HTERT RPE-1 (cell line): ENCODE data around the gene ZNF652.

Experiments used
- in situ Hi-C: fragments of 300-500 bp; cut with MboI; formaldehyde crosslinking; loops from 4 replicates; pipeline ENCODE4 v1.14.3; 2020; ENCODE audit warnings: low sequenced_read_pairs

Gene ZNF652

DNA sequence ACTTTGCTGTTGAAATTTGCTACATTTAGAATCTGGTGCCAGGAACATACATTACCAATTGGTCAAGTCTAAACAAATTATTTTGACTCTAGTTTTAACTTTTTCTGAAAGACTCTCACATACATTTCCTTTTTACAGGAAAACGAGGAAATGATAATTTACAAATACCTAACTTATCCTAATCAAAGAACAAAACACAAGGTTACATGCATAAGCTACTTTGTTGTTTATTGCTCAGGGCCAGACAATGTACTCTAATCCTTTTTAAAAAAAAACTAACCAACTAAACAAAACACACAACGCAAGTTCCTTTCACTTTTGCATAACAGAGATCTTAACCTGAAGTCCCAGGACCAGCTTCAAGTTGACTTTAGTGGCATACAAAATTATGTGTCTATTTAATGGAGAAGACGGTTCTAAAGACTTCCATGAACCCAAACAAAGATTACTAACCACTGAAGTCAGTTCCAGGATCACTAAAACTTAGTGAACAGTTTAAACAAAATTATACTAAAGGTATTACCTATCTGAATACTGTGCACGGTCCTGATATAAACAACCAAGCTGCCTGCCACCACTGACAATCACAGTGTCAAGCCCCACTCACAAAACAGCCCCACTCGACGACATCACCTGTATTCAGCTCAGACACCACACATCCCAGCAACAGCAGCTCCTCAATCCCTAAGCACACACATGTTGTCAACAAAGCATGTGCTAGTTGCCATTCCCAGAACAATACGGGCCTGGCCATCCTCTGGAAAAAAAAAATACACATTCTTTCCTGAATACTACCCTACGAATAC is 1.9 kb downstream of the ZNF652 start:
- in situ Hi-C loops: no loop called here

- in situ Hi-C loops: no loop called here
These were observed 3.3 kb downstream of the ZNF652 start for GRCh38 chr17:49358641-49359247.

DNA sequence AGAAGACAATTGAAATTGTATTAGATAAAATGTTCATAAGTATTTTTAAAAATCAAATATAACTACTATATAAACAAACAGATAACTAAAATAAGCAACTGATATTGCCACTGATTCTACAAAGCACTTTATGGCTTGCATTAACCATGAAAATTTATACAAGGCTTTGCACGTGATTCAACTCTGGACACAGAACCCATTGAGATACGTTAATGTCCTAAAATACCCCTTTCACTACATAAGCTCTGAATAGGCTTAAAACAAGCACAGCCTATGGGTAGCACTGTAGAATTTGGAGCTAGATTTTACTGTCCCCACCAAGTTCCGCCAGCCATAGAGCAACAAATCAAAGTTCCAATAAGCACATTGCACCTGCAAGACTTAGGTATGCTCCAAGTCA is 4.5 kb downstream of the ZNF652 start:
- in situ Hi-C loops: no loop called here

DNA sequence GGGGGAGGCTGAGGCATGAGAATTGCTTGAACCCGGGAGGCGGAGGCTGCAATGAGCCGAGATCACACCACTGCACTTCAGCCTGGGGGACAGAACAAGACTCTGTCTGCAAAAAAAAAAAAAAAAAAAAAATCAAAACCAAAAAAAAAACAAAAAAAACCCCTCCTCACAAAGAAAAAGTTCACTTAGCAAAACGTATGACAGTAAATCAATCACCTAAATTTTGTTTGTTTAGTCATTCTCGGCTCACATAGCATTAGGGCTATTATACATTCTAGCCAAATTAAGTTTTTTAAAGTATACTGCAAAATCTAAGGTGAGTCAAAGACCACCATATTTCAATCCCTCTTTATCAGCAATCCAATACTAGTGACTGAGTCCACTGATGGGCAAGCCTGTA is 5.7 kb downstream of the ZNF652 start:
- in situ Hi-C loops: no loop called here

DNA sequence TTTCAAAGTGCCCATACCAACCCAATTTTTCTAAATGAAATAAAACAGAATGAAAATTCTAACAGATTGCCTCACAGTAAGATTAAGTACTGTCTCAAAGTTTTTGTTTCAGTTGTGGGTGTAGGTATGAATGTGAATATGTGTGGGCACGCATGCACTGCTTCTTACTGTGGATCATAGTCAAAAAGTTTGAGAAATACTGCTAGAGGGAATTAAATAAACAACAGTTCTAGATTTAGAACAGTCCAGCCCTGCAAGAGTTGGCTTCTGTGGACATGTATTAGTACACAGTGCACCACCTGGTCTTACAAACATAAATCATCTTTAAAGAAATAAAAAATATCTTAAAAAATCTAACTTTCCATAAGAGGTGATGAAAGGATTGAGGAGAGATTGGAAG is 8.4 kb downstream of the ZNF652 start:
- in situ Hi-C loops: no loop called here

- in situ Hi-C loops: no loop called here
These were observed 9.4 kb downstream of the ZNF652 start for GRCh38 chr17:49352587-49353154.

GRCh38 chr17:49351572-49352140 is 10.4 kb downstream of the ZNF652 start:
- in situ Hi-C loops: no loop called here

GRCh38 chr17:49349541-49349940 is 12.5 kb downstream of the ZNF652 start:
- in situ Hi-C loops: no loop called here

GRCh38 chr17:49344914-49345313 is 17.1 kb downstream of the ZNF652 start:
- in situ Hi-C loops: no loop called here

DNA sequence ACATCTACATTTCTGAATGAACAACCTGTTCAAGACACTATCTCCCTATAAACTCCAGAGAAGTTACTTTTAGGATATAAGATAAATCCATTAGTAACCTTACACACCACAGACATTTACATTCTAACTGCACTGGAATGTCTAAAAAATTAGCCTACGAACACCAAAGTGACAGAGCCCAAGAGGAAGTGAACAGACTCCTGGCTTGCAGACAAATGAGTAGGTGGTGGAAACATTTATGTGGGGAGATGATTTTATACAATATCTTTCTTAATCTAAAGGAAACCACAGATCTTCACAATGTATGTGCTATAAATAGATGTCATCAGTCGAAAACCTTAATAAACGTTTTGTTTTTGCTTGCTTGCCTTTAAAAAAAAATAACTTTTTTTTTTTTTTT is 18.8 kb downstream of the ZNF652 start:
- in situ Hi-C loops: no loop called here

- in situ Hi-C loops: no loop called here
These were observed 19.5 kb downstream of the ZNF652 start for GRCh38 chr17:49342575-49342936.

DNA sequence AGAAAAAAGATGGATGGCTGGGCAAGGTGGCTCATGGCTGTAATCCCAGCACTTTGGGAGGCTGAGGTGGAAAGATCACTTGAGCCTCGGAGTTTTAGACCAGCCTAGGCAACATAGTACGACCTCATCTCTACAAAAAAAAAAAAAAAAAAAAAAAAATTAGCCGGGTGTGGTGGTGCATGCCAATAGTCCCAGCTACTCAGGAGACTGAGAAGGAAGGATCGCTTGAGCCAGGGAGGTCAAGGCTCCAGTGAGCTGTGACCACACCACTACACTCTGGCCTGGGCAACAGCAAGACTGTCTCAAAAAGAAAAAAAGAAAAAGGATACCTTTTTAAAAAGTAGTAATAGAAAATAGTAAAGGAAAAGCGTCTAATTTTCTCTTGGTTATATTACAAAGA is 20.7 kb downstream of the ZNF652 start:
- in situ Hi-C loops: no loop called here

GRCh38 chr17:49339354-49339753 is 22.7 kb downstream of the ZNF652 start:
- in situ Hi-C loops: no loop called here

- in situ Hi-C loops: no loop called here
These were observed 23.2 kb downstream of the ZNF652 start for GRCh38 chr17:49338883-49339282.

DNA sequence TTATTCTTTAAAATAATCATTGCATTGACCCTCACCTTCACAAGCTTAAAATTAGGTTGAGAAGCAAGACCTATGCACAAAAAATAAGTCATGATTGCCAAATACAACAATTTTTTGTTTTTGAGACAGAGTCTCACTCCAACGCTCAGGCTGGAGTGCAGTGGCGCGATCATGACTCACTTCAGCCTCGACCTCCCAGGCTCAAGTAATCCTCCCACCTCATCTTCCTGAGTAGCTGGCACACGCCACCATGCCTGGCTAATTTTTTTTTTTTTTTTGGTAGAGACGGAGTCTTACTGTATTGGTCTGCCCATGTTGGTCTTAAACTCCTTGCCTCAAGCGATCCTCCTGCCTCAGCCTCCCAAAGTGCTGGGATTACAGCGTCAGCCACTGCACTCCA is 24.2 kb downstream of the ZNF652 start:
- in situ Hi-C loops: no loop called here

DNA sequence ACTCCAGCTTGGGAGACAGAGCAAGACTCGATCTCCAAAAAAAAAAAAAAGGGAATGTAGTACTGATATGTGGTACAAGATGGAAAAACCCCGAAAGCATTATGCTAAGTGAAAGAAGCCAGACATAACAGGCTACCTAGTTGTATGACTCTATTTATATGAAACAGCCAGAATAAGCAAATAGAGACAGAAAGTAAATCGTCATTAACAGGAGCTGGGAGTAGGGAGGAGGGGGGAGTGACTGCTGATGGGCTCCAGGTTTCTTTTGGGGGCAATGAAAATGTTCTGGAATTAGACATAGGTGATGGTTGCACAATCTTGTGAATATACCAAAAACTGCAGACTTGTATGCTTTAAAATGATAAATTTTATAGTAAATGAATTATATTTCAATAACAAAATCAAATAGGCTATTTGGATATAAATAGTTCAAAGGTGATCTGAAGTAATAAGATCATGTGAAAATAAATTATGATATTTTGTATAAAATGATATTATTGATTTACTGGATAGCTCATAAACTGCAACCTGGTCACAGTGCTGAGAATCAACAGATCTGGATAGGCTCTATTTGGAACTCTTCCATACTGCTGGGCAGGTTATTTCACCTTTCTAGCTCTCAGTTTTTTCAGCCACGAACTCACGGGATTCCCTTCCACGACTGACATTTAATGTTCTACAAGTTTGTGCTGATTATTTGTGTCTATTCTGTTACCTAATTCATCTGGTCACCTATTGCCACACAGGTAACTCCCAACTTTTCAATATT is 27.1 kb downstream of the ZNF652 start:
- in situ Hi-C loops: no loop called here

DNA sequence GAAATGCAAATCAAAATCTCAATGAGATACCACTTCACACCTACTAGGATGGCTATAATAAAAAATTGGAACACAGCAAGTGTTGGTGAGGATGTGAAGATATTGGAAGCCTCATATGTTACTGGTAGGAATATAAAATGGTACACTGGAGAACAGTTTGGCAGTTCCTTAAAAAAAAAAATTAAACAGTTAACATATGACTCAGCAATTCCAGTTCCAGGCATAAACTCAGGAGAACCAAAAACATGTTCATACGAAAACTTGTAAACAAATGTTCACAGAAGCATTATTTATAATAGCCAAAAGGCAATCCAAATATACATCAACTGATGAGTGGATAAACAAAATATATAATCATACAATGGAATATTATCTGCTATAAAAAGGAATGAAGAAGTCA is 28.2 kb downstream of the ZNF652 start:
- in situ Hi-C loops: no loop called here

GRCh38 chr17:49327835-49328784 is 33.9 kb downstream of the ZNF652 start:
- in situ Hi-C loops: no loop called here

DNA sequence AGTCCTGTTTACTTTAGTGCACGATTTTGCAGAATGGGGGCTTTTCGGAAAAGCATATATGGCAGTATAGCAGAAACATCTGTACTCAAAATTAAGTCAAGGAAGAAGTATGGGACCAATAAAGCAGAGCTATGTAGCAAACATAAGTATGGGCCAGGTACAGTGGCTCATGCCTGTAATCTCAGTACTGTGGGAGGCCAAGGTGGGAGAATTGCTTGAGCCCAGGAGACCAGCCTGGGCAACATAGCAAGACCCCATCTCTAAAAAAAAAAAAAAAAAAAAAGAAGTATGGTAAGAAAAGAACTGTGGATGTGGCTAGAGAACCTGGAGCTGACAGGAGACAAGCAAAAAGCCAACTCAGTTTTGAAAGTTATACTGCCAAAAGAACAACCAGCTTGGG is 36.1 kb downstream of the ZNF652 start:
- in situ Hi-C loops: no loop called here

GRCh38 chr17:49318435-49318965 is 43.5 kb downstream of the ZNF652 start:
- in situ Hi-C loops: no loop called here
